Smooth muscle cell of the coronary artery (primary cell): ENCODE results near the gene PTGER2. TPM values are rescaled to one million over a fixed set of nuclear protein-coding genes. Genes with fewer than 3 reads are reported as not detected.

Source experiments
- total RNA-seq: library from RNA; depleted of rRNA; stranded (reverse); fragments of >200 nt; gene quantifications from 2 replicates; pipeline ENCODE4 v1.2.3, GENCODE V29; 2014; ENCODE audit warnings: low replicate concordance

Gene PTGER2
- total RNA-seq: 0.60 and 1.3 TPM in 2 replicates

DNA sequence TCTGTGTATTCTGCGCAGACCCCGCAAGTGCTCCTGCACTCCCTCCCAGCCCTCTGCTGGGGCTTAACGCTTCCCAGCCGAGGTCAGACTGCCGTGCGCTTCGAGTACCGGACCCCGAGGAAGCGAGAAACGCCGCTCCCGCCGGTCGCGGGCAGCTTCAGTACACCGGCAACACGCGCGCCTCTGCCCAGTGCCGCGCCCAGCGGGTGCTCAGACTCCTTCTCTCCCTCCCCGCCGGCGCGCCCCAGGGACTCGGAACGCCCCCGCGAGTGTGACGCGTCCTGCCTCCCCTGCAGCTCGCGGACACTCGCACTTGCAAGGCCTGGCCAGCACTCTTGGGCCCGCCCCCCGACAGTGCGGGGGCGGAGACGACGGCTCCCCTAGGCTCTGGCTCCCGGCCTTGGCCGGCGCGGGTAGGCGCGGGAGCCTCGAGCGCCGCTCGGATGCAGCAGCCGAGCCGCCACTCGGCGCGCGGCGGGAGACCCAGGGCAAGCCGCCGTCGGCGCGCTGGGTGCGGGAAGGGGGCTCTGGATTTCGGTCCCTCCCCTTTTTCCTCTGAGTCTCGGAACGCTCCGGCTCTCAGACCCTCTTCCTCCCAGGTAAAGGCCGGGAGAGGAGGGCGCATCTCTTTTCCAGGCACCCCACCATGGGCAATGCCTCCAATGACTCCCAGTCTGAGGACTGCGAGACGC lies at the start of gene PTGER2:
Gene PTGER2 (plus strand): TSS at position 410 of the 692 bp plus-strand sequence. CDS start 237 bp downstream, at position 647.

DNA sequence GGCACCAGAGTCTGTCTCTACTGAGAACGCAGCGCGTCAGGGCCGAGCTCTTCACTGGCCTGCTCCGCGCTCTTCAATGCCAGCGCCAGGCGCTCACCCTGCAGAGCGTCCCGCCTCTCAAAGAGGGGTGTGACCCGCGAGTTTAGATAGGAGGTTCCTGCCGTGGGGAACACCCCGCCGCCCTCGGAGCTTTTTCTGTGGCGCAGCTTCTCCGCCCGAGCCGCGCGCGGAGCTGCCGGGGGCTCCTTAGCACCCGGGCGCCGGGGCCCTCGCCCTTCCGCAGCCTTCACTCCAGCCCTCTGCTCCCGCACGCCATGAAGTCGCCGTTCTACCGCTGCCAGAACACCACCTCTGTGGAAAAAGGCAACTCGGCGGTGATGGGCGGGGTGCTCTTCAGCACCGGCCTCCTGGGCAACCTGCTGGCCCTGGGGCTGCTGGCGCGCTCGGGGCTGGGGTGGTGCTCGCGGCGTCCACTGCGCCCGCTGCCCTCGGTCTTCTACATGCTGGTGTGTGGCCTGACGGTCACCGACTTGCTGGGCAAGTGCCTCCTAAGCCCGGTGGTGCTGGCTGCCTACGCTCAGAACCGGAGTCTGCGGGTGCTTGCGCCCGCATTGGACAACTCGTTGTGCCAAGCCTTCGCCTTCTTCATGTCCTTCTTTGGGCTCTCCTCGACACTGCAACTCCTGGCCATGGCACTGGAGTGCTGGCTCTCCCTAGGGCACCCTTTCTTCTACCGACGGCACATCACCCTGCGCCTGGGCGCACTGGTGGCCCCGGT lies 46.4 kb upstream of the PTGER2 start, which contains the start of gene PTGDR:
Gene PTGDR (plus strand): TSS at position 198 of the 778 bp plus-strand sequence. CDS start 117 bp downstream, at position 315.

Other genes with a start within 250 kb of the PTGER2 start
- 131 and 145 TPM in 2 replicates for gene NID2, start 245.3 kb upstream of the PTGER2 start, total RNA-seq
- 0.12 TPM in 1 of 2 replicates, not detected in the other for gene PTGDR, start 46.6 kb upstream of the PTGER2 start, total RNA-seq
- gene TXNDC16, start 238.2 kb downstream of the PTGER2 start, total RNA-seq: 4.4 and 6.5 TPM in 2 replicates
- gene GPR137C, start 238.5 kb downstream of the PTGER2 start, total RNA-seq: 0.23 and 0.68 TPM in 2 replicates